Limb (tissue), 2 donors: ENCODE measurements around the gene MARCHF5.
"Not testable (repeated sequence)": the region's sequence is repeated elsewhere in the genome, so short reads cannot be mapped to it uniquely, and the experiment has no call there.

ENCODE experiments used
- DNase-seq, 2 donors: peaks; one replicate each; pipeline ENCODE4 v3.0.0-alpha.2; 2016; ENCODE audit errors: extremely low spot score in 2 of 2

The MARCHF5 gene

DNA sequence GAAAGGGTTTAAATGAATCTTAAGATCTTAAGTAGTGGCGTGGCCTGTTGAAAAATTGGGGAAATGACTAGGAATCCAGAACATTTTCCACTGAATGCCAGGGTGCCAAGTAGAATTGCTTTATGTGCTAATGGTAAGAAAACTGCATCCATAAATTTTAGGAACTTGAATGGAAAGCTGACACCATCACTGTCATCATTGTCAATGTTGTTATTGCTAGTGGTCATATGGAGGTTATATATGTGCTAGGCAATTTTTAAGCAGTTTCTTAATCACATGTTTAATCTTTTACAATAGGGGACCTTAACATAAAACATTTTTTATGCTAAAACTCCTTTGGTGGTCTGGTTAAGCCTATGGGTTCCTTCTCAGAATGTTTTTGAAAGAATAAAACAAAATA is 13.1 kb downstream of the MARCHF5 start:
- DNase-seq: no peak

DNA sequence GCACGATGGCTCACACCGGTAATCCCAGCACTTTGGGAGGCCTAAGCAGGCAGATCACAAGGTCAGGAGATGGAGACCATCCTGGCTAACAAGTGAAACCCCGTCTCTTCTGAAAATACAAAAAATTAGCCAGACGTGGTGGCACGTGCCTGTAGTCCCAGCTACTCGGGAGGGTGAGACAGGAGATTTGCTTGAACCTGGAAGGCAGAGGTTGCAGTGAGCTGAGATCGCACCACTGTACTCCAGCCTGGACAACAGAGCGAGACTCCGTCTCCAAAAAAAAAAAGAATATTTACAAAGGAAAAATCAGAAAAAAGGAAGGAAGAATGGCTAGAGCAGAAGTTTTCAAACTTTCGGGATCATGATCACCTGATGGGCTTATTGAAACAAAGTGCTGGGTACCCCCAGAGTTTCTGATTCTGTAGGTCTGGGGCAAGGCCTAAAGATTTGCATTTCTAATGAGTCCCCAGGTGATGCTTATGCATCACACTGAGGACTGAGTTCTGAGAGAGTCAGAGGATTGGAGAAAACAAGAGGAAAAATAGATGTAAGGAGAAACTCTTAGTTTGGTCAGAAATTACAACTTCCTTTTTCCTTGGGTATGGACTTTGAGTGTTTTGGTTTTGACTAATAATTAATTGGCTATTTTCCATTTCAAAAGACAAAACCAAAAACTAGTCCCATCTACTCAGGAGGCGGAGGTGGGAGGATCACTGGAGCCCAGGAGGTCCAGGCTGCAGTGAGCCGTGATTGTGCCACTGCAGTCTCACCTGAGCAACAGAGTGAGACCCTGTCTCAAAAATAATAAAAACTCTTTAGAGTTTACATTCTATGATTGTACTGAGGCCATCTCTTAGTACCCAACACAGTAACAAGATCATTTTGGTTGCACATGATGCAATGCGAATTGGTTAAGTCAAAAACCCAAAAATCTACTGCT is 14.4 kb downstream of the MARCHF5 start:
- no peak for DNase-seq

DNA sequence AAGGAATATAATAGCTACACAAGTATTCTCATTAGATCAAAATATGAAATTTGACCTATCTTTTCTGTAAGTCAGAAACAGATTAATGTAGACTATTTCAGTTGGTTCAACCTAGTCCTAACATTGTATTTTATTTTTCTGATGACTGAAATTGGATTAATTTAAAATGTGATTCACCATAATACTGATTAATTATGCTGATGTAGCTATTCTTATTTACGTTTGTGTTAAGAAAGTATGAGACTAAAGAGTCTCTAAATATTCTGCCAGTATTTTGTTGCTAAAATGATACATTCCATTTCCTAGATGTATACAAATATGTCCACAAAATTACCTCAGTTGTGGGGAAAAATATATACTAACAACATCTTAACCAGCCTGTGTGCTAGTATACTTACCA is 18.3 kb downstream of the MARCHF5 start:
- DNase-seq: no peak

DNA sequence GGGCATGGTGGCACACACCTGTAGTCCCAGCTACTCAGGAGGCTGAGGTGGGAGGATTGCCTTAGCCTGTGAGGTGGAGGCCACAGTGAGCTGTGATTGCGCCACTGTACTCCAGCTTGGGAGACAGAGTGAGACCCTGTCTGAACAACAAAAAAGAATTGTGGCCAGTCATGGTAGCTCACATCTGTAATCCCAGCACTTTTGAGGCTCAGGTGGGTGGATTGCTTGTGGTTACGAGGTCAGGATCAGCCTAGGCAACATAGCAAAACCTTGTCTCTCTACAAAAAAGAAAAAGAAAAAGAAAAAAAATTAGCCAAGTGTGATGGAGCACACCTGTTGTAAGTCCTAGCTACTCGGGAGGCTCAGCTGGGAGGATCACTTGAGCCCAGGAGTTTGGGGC is 22.8 kb downstream of the MARCHF5 start:
- DNase-seq: no peak

DNA sequence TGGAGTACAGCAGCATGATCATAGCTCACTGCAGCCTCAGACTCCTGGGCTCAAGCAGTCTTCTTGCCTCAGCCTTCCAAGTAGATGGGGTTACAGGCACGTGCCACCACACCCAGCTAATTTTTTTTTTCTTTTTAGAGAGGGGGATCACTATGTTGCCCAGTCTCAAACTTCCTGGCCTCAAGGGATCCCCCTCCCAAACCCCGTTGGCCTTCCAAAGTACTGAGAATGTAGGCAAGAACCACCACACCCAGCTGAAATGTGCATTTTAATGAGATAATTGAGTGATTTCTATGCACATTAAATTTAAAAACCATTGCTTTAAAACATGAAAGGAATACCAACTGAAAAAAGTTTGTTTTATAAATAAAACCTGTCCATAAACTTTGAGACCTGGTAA is 25.6 kb downstream of the MARCHF5 start:
- DNase-seq: no peak

DNA sequence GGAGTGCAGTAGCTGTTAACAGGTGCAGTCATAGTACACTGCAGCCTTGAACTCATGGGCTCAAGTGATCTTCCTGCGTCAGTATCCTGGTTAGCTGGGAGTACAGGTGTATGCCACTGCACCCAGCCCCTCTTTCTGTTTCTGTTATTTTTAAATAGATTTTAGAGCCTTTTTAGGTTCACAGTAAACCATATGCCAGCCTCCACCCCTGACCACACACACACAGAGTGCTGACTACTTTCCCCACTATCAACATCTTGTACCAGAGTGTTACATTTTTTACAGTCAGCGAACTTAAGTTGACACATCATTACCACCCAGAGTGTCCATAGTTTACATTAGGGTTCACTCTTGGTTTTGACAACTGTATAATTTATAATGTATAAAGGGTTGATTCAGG is 32.1 kb downstream of the MARCHF5 start:
- DNase-seq: no peak

DNA sequence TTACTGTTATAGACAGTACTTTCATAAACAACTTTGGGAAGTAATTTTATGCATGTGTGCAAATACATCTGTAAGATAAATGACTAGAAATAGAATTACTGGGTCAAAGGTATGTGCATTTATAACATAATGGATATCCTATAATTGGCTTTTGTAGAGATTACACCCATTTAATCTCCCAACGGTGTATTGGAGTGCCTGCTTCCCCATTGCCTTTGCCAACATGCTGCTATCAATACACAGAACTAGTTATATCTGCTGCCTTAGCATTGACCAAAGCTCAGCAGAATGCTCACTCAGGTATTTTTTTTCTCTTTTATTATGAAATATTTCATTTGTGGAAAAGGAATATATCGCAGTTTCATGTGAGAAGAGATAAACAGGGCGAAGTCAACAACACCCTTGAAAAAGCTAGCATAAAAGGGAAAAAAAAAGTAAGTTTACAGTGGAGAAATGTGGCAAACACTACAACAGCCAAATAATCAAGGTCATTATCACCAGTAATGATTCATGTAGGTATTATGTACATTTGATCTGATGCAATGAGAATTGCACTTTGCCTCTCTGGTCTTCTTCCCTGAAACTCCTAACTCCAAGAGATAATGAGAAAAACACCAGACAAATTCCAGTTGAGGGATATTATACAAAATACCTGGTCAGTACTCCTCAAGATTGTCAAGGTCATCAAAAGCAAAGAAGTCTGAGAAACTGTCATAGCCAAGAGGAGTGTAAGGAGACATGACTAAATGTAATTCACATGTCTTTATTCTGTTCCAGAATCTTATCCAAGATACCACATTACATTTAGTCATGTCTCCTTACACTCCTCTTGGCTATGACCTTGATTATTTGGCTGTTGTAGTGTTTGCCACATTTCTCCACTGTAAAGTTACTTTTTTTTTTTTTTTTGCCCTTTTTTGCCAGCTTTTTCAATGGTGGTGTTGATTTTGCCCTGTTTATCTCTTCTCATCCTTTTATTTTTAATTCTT is 36.8 kb downstream of the MARCHF5 start:
- DNase-seq: no peak

DNA sequence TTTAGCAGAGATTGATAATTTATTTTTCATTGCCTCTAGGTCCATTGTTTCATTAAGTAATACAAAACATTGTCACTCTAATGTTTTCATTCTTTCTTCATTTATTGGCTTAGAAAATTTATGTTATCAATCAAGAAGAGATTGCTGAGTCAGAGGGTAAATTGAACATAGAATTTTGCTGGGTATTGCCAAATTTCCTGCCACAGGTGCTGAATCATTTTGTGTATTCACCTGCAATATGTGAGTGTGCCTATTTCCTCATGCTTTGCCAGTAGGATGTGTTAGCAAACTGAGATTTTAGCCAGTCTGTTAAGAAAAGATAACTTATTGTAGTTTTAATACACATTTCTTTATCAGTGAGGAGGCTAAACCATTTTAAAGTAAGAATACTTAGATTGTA is 38.0 kb downstream of the MARCHF5 start:
- DNase-seq: no peak

DNA sequence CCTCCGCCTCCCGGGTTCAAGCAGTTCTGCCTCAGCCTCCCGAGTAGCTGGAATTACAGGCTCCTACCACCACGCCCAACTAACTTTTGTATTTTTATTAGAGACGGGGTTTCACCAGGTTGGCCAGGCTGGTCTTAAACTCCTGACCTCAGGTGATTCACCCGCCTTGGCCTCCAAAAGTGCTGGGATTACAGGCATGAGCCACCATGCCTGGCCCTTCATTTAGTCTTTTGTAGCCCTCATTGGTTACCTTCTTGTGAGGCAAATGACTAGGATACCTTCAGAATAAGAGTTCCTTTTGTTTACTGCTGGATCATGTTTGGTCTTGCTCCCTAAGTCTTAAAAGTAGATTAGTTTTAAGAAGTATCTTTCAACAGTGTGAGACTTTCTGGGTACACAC is 39.0 kb downstream of the MARCHF5 start:
- DNase-seq: not testable (repeated sequence)

DNA sequence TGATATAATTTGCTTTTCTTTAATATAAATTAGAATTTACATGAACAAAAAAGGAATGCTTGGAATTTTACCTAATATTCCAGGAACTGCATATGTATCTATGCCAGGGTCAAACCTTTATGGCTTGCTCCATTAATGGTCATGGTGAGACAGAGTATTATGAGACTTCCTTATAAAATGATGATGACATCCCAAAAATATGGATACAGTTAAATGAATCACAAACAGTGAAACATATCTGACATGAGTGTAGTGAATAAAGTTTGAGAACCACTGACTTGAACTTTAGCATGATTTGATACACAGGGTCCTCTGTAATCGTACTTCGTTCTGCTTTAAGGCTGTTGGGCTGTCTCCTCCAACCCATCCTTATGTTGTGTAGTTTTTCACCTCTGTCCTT is 51.8 kb downstream of the MARCHF5 start:
- no peak for DNase-seq

DNA sequence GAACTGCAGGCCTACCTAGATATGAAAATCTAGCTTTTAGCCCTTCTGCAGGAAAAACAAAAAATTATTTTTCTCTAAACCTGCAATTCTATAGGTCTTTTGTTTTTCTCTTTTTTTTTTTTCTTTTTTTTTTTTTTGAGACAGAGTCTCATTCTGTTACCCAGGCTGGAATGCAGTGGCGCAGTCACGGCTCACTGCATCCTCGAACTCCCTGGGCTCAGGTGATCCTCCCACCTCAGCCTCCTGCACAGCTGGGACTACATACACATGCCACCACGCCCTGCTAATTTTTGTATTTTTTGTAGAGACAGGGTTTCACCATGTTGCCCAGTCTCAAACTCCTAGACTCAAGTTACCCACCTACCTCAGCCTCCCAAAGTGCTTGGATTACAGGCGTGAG is 54.6 kb downstream of the MARCHF5 start:
- DNase-seq: not testable (repeated sequence)

DNA sequence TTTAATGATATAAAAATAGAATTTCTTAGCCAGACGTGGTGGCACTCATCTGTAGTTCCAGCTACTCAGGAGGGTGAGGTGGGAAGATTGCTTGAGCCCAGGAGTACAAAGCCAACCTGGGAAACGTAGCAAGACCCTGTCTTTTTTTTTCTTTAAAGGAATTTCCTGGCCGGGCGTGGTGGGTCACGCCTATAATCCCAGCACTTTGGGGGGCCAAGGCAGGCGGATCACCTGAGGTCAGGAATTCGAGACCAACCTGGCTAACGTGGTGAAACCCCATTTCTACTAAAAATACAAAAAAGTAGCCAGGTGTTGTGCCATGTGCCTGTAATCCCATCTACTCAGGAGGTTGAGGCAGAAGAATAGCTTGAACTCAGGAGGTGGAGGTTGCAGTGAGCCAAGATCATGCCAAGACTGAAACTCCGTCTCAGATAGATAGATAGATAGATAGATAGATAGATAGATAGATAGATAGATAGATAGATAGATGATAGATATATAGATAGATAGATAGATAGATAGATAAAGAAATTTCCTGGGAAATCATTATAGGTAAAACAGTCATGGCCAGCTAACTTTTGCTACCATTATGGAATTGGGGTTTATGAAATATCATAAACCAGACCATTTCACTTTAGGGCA is 56.2 kb downstream of the MARCHF5 start:
- DNase-seq: not testable (repeated sequence)

DNA sequence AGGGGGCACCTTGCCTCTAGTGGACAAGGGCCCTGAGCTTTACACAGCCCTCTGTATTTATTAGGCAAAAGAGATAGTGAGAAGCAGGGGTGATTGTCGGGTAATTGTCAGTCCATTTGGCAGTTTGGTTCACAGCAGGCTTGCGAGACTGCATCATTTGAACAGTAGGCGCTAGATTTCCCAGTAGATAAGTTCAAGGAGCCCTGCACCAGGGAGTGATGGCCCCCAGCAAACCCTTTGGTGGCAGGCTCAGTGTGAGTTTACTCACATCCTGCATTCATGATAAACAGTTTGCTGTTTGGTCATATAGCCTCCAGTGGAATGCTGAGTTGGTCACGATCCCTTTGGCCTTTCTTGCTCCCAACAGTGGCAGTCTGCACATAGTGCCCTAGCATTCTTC is 59.4 kb downstream of the MARCHF5 start:
- DNase-seq: no peak

DNA sequence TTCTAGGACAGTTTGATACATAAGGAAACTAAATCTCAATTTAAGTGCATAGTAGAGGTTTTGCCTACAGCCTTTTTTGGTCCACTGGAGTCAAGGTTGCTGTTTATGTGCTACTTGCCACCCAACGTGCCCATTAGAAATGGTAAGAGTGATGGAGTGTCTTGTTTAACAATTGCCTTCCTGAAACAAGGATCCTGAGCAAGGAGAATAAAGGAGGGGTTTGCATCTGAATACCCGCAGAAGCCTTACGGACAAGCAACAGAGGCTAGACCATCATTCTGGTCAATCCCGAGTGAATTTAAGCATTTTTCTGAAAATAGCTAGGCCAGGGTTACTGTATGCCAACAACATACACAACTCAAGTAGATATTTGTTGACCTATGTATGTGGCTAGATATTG is 63.6 kb downstream of the MARCHF5 start:
- no peak for DNase-seq

DNA sequence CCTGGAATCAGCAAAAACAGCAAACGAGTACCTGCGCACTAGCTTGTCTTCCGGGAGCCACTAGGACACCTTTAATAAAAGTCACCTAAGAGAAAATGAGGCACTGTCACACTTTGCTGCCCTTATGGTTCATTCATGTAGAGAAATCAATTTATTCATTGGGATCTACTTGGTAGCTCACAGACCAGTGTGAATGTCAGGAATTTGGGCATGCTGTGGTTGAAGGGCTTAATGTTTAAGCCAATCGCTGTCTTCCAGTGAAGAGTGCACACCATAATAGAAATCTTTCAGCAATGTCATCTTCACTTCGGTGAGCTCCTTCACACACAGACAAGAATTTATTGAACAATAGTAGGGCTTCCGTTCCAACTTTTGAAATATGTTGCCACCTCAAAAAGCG is 65.1 kb downstream of the MARCHF5 start:
- DNase-seq: no peak

DNA sequence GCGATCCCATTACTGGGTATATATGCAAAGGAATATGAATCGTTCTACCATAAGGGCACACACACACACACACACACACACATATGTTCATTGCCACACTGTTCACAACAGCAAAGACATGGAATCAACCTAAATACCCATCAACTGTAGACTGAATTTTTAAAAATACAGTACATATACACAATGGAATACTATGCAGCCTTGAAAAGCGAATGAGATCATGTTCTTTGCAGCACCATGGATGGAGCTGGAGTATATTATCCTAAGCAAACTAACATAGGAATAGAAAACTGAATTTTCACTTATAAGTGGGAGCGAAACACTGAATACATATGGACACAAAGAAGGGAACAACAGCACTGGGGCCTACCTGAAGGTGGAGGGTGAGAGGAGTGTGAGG is 72.5 kb downstream of the MARCHF5 start:
- no peak for DNase-seq

DNA sequence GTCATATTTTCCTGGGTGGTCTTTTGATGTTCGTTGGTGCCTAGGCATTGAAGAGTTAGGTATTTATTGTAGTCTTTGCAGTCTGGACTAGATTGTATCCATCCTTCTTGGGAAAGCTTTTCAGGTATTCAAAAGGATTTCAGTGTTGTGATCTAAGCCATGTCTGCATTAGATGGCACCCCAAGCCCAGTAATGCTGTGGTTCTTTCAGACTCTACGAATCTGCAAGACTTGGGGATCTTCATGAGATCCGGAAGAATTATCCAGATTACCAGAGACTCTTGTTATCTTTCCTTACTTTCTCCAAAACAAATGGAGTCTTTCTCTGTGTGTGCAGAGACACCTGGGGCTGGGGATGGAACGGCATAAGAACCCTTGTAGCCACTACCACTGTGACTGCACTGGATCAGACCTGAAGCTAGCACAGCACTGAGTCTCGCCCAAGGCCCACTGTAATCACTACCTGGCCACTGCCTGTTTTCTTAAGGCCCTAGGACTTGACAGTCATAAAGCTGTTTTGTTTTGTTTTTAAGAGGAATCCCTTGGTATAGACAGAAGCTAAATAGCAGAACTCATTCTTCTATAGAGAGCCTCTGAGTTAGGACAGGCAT is 75.5 kb downstream of the MARCHF5 start:
- no peak for DNase-seq

DNA sequence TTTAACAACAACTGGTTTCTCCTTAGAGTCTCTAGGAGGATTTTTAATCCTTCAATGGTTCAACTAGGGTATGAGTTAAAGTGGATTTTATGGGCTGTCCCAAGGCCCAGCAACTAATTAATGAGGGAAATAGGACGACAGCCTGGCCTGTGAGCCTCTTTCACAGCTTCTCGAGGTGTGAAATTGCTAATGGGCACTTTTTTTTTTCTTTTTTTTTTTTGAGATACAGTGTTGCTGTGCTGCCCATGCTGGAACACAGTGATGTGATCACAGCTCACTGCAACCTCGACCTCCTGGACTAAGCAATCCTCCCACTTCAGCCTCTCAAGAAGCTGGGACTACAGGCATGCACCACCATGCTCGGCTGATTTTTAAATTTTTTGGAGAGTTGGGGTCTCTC is 87.0 kb downstream of the MARCHF5 start:
- no peak for DNase-seq

DNA sequence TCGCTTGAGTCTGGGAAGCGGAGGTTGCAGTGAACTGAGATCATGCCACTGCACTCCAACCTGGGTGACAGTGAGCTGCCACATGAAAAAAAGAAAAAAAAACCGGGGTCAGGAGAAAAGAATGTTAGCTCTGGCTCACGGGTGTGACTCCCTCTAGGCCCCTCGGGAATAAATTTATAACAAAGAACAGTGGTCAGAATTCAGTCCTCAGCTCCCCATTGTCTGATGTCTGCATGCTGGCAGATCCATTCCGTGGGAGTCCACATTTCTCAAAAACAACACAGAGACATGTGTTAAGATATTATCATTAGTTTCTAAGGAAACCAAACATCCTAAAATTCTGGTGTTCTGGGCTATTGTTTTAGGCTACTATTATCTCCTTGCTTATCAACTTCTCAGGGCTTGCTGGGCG is 90.6 kb downstream of the MARCHF5 start:
- no peak for DNase-seq

DNA sequence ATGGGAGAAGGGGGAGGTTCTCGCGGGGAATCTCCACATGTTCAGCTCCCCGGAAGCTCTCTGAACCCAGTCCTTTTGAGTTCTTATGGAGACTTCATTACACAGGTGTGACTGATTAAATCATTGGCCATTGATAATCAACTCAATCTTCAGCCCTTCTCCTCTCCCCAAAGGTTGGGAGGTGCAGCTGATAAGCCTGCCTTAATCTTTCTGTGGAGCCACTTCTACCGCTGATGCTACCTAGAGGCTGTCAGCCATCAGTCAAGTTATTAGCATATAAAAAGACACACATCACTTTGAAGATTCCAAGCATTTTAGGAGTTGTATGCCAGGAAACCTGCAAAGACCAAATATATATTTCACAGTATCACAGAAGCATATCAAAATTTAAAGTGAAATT is 91.7 kb downstream of the MARCHF5 start:
- DNase-seq: no peak

DNA sequence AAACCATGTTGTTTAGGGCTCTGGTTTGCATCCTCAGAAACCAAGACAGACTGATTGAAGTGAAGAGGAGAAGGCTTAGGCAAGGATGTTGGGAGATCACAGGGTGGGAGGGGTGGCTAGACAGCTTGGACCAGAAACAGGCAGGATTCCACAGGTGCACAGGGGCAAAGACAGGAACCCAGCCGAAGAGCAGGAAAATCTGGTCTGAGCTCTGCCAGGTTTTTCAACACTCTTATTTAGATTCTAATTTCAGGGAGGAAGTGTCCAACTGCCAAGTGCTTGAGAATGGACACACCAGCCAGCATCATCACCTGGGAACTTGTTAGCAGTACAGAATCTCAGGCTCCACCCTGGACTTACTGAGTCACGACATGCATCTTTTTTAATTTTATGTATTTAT is 93.8 kb downstream of the MARCHF5 start:
- no peak for DNase-seq
